T1000 (cell line): ENCODE measurements around the gene KLHL8.
A peak's percentile ranks its signal among the peaks of the same experiment; 100 is the strongest.
"Not testable (repeated sequence)": the region's sequence is repeated elsewhere in the genome, so short reads cannot be mapped to it uniquely, and the experiment has no call there.

Experiments used
- DNase-seq: peaks from one replicate; lab custom pipeline; 2025; ENCODE audit warnings: mixed read lengths; lab: John Stamatoyannopoulos, UW

Gene KLHL8

GRCh38 chr4:87179751-87180150, 40.7 kb downstream of the KLHL8 start:
- no peak for DNase-seq

DNA sequence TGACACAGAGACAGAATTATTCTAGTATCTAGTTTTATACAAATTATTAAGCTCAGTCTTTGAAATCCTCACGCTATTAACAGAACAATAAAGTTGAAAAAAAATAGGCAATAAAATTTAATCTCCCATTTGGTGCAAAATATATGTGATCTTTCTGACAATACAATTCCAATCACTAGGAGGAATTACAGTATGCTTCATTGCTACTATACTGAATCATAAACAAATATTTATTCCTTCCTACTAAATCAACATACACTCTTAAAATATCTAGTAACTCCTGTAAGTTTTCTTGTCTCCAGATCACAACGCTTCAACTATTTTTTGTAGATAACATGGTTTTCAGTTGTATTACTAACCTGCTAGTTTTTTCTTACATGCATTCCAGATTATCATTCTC, 45.7 kb downstream of the KLHL8 start:
- no peak for DNase-seq

GRCh38 chr4:87171944-87172343, 48.5 kb downstream of the KLHL8 start:
- DNase-seq = no peak

DNA sequence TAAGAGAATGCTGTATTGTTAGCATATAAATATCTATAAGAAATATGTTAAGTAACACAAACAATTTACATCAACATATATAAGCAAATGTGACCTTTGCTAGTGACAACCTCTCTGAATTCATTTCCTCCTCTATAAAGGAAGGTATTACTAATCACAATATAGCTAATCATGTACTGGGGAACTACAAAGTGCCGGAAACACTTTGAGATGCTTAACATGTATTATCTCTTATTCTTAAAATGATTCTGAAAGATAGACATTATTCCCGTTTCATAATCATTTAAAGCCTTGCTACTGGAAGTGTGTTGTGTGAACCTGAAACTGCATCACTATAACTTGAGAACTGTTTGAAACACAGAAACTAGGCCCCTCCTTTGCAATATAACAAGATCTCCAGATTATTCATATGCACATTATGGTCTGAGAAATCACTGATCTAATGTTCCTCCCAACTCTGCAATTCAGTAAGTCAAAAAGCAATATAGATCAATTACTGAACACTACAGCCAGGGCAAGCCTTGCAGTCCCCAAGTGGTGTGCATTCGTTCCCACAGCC, 54.0 kb downstream of the KLHL8 start:
- no peak for DNase-seq

DNA sequence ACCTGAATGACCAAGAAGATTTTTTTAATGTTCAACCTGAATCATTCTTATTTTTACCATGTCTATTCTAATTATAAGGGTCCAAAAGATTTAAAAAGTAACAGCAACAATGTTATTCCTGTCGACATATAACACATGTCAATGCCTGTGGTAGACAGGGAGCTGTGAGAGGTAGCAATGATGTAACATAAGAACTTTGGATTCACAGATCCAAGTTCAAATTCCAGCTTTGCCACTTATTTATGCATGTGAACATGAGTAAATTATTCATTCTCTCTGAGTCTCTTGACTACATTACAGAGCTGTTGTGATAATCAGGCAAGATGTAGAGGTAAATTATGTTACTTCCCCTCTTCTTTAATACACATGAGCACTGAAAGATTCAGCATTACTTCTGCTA, 54.5 kb downstream of the KLHL8 start:
- no peak for DNase-seq

DNA sequence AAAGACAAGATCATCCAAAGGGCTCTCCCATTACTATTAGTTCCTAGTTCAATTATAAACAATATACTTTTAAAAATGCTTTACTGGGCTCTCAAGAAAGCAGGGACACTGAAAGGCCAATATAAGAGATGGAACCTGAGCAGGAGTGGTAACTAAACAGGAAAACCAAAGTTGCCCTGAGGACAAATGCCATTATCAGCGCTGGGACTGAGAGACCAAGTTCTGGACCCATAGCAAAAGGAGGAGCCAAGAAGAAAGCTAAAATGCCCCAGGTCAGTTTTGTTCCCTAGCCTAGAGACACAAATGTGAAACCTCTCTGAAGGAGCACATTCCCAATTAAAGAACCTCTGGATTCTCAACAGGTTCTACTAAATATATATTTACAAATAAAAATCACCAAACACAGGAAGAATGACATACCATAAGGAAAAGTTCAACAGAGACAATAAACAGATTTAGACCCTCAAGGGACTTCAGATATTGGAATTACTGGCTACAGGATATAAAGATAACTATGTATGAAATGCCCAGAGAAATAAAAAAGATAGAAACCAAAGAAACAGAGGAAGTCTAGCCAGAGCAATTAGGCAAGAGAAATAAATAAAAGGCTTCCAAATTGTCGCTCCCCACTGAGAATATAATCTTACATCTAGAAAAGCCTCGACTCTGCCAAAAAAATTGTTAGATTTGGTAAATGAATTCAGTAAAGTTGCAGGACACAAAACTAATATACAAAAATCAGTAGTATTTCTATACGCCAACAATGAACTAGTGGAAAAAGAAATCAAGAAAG, 67.1 kb downstream of the KLHL8 start:
- no peak for DNase-seq

DNA sequence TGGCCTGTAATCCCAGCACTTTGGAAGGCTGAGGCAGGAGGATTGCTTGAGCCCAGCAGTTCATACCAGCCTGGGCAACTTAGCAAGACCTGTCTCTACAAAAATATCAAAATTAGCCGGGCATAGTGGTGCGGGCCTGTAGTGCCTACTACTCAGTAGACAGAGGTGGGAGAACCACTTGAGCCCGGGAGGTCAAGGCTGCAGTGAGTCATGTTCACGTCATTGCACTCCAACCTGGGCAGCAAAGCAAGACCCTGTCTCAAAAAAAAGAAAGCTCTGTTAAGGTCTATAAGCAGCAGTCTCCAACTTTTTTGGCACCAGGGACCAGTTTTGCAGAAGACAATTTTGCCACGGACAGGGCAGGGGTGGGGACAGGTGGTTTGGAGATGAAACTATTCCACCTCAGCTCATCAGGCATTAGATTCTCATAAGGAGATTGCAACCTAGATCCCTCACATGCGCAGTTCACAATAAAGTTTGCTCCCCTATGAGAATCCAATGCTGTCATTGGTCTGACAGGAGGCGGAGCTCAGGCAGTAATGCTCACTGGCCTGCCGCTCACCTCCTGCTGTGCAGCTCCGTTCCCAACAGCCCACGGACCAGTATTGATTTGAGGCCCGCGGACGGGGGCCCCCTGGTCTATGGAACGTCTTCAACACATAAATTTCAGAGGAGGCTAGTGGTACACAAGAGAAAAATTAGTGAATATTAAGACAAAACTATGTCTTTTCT, 67.9 kb downstream of the KLHL8 start:
- DNase-seq = no peak

DNA sequence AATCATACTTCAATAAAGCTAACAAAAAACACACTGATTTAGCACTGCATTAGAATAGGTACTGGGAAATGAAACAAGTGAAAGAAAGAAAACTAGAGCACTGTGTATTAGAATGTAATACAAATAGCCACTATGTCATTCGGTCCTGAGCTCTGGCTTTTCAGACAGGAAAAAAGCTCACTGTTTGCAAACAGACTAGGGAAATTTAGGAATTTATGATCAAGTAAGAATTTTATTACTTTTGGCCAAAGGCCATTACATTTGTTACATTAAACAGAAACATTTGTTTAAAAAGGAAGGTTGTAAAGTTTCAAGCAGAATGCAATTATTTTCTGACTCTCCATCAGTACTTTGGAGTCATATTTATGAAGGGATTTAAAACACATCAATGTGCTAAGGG, 68.7 kb downstream of the KLHL8 start:
- no peak for DNase-seq

- peak; percentile 14 for DNase-seq
Measured at GRCh38 chr4:87150498-87151261, 69.7 kb downstream of the KLHL8 start.

- no peak for DNase-seq
Measured at GRCh38 chr4:87147116-87147515, 73.3 kb downstream of the KLHL8 start.

DNA sequence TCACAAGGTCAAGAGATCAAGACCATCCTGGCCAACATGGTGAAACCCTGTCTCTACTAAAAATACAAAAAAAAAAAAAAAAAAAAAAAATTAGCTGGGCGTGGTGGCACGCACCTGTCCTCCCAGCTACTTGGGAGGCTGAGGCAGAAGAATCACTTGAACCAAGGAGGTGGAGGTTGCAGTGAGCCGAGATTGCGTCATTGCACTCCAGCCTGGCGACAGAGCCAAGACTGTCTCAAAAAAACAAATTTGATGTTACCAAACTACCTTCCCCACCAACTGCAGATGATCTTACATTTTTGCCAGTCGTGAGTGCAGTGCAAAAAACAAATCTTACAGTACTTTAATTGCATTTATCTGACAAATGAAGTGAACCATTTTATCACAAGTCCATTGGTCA, 74.5 kb downstream of the KLHL8 start:
- not testable (repeated sequence) for DNase-seq

- no peak for DNase-seq
Measured at GRCh38 chr4:87144356-87144755, 76.1 kb downstream of the KLHL8 start.

DNA sequence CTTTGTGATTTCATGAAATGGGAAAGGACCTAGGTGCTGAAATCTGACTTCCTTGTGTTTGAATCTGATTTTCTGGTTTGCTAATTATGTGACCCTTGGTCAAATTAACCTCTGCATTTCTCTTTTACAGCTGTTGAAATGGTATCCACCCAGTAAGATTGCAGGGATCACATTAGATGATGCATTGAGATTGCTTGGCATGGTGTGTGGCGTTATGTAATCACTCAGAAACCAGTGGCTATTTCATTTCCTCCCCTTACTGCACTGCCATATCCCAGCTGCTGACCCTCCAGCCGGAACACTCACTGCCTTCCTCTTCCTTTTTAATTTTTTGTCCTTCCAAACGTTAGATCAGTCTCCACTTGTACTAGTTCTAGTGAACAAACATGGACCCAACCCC, 79.0 kb downstream of the KLHL8 start:
- no peak for DNase-seq

DNA sequence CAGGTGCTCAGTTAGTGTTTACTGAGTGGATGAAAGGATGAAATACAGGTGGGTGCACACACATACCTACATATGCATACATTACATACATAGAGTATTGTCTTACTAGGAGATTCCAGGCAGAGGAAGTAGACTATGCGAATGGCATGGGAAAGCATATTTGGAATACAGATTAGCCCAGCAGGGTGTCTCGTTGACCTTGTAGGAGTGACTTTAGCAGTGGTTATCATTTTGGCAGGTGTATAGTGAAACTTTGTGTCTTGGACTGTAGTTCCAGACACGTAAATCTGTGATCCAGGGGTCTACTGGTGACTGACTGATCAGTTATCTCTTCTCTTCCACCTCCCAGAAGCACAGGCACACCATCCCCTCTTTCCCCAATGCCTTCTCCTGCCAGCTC, 86.3 kb downstream of the KLHL8 start:
- no peak for DNase-seq

GRCh38 chr4:87133183-87133582, 87.2 kb downstream of the KLHL8 start:
- no peak for DNase-seq

DNA sequence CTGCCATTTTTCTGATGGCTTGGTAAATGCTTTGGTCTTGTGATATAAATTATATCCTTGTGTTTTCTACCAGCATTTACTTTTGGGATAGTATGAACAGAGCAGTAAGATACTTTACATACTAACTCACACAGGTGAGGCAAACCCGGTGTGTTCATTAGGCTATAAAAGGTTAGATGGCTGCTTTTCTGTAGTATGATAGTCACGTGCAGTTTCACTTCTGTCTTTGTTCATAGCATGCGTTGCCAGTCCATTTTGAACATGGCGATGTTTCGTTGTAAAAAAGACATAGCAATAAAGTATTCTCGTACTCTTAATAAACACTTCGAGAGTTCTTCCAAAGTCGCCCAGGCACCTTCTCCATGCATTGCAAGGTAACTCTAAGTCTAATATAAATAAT, 88.4 kb downstream of the KLHL8 start:
- no peak for DNase-seq

- no peak for DNase-seq
Measured at GRCh38 chr4:87130985-87131703, 89.3 kb downstream of the KLHL8 start.

DNA sequence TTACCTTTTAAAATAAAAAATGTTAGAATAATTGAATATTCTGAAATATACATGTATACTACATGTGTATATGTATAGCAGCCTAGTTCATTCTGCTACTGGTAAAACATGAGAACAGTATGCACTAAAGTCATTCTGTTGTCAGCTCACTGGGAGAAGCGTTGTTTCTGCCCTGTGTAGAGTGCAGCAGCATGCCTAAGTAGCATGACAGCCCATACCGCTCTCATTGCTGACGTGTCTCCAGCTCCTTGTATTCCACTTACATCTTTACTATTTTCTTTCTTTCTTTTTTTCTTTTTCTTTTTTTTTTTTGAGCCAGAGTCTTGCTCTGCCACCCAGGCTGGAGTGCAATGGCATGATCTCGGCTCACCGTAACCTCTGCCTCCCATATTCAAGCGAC, 90.7 kb downstream of the KLHL8 start:
- no peak for DNase-seq

- no peak for DNase-seq
Measured at GRCh38 chr4:87128006-87128705, 92.3 kb downstream of the KLHL8 start.

GRCh38 chr4:87126056-87126455, 94.4 kb downstream of the KLHL8 start:
- DNase-seq = no peak

GRCh38 chr4:87122252-87122651, 98.2 kb downstream of the KLHL8 start:
- no peak for DNase-seq
